ENCODE results near the gene PRMT7. TPM values are rescaled to one million over a fixed set of nuclear protein-coding genes. Genes with fewer than 3 reads are reported as not detected.

PRMT7 gene
- total and polyA plus RNA-seq, 2 experiments from 2014 or later, result 27.2 to 49.6 TPM

DNA sequence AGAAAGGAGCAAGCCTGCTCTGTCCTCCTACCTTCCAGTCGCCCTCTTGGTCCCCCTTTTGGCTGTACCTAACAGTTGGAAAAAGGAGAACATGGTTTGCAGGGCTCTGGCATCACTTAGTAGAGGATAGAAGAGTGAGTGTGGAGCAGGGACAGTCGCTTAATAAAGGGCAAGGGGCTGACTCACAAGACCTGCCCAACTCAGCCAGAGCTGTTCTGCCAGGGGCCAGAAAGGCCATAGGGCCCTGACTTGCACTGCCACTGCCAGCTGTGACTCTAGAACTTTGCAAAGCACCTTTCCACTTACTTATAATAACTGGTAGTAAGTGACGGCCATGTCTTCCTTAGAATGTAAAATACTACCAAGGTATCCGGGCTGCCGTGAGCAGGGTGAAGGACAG is 13.5 kb downstream of the PRMT7 start:
- Histone ChIP-seq H2AFZ (no peak overlapping the region), H3K9me2 (ENCODE audit: insufficient read depth) (no peaks in the 10 kb centered on the region), H3K36me3 (ENCODE audit: low read depth) (peaks cover 23% of the 10 kb centered on the region), H3K4me1 (ENCODE audit: insufficient read depth) (no peaks in the 10 kb centered on the region), H3F3A (ENCODE audit: insufficient read depth) (no peaks in the 10 kb centered on the region), H4K20me1 (ENCODE audit: insufficient read depth) (no peaks in the 10 kb centered on the region), H3K27me3 (replicated peaks; ENCODE audit: insufficient read depth) (no peaks in the 10 kb centered on the region), H3K9me3 (ENCODE audit: low read depth) (no peaks in the 10 kb centered on the region), H3K4me3 (no peak overlapping the region), H3K9ac (no peak overlapping the region), H3K4me2 (ENCODE audit: unreplicated experiment) (no peak overlapping the region), H3K27ac (no peak overlapping the region), H3K79me2 (ENCODE audit: insufficient read depth) (no peaks in the 10 kb centered on the region)
- no peak for DNase-seq
- in situ Hi-C loops (cut with MboI), result no loop called here
- TF ChIP-seq EZH2phosphoT487 (IDR thresholded peaks at IDR 0.05; ENCODE audit: insufficient read depth, low read depth), result no peak
- no peak for TF ChIP-seq EZH2 (IDR thresholded peaks at IDR 0.05; ENCODE audit: insufficient read depth, poor library complexity, severe bottlenecking)
- 94 to 99% methylated on average over 5 of the region's 5 CpGs for WGBS, 2 experiments (ENCODE audit: low coverage in 1 of 2, low lambda C conversion rate in 2 of 2, missing lambda C conversion rate in 2 of 2)

DNA sequence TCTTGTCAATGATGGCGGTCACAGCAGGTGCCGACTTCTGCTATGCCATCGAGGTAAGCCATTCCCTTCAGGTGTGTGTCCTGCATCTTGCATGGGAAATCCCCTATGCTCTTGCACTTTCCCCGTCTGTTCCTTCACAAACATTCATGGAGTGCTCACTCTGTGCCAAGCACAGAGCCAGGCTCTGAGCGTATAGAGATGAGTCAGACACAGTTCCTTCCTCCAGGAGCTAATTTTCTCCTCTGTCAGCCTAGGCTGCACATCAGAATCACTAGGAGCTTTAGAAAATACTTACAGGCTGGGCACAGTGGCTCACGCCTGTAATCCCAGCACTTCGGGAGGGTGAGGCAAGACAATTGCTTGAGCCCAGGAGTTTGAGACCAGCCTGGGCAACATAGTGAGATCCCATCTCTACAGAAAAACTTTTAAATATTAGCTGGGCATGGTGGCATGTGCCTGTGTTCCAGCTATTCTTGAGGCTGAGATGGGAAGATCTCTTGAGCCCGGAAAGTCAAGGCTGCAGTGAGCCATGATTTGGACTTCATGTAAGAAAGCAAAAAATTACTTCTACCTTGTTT is 14.1 kb downstream of the PRMT7 start:
- no peaks in the 10 kb centered on the region for H3F3A ChIP-seq (ENCODE audit: insufficient read depth)
- H3K4me1 ChIP-seq (ENCODE audit: insufficient read depth), result no peaks in the 10 kb centered on the region
- no peaks in the 10 kb centered on the region for H3K79me2 ChIP-seq (ENCODE audit: insufficient read depth)
- in situ Hi-C loops (cut with MboI), result no loop called here
- H3K4me2 ChIP-seq (ENCODE audit: unreplicated experiment), result no peak overlapping the region
- H3K36me3 ChIP-seq (ENCODE audit: low read depth), result peaks cover 28% of the 10 kb centered on the region
- no peak overlapping the region for H3K4me3 ChIP-seq
- H2AFZ ChIP-seq, result no peak overlapping the region
- no peak overlapping the region for H3K27ac ChIP-seq
- DNase-seq, result no peak
- TF ChIP-seq EZH2phosphoT487 (IDR thresholded peaks at IDR 0.05; ENCODE audit: insufficient read depth, low read depth) (no peak), EZH2 (IDR thresholded peaks at IDR 0.05; ENCODE audit: insufficient read depth, poor library complexity, severe bottlenecking) (no peak)
- no peaks in the 10 kb centered on the region for H3K9me3 ChIP-seq (ENCODE audit: low read depth)
- no peaks in the 10 kb centered on the region for H4K20me1 ChIP-seq (ENCODE audit: insufficient read depth)
- H3K9ac ChIP-seq, result no peak overlapping the region
- 87 to 88% methylated on average over 8 of the region's 8 CpGs for WGBS, 2 experiments (ENCODE audit: low coverage in 1 of 2, low lambda C conversion rate in 2 of 2, missing lambda C conversion rate in 2 of 2)
- no peaks in the 10 kb centered on the region for H3K27me3 ChIP-seq (replicated peaks; ENCODE audit: insufficient read depth)
- H3K9me2 ChIP-seq (ENCODE audit: insufficient read depth), result no peaks in the 10 kb centered on the region

GRCh38 chr16:68328151-68328859 is 17.5 kb downstream of the PRMT7 start:
- Histone ChIP-seq H2AFZ (no peak overlapping the region), H4K20me1 (ENCODE audit: insufficient read depth) (no peaks in the 10 kb centered on the region), H3K79me2 (ENCODE audit: insufficient read depth) (no peaks in the 10 kb centered on the region), H3K36me3 (ENCODE audit: low read depth) (peaks cover 32% of the 10 kb centered on the region; the same call in 1 of the 2 replicates), H3F3A (ENCODE audit: insufficient read depth) (peaks cover 25% of the 10 kb centered on the region), H3K27ac (no peak overlapping the region), H3K4me1 (ENCODE audit: insufficient read depth) (peaks cover 21% of the 10 kb centered on the region), H3K27me3 (replicated peaks; ENCODE audit: insufficient read depth) (no peaks in the 10 kb centered on the region), H3K9ac (no peak overlapping the region), H3K4me2 (ENCODE audit: unreplicated experiment) (no peak overlapping the region), H3K9me3 (ENCODE audit: low read depth) (no peaks in the 10 kb centered on the region), H3K9me2 (ENCODE audit: insufficient read depth) (no peaks in the 10 kb centered on the region), H3K4me3 (no peak overlapping the region)
- DNase-seq, result peak; percentile 93
- in situ Hi-C loops (cut with MboI), result no loop called here
- no peak for TF ChIP-seq EZH2 (IDR thresholded peaks at IDR 0.05; ENCODE audit: insufficient read depth, poor library complexity, severe bottlenecking)
- no peak for TF ChIP-seq EZH2phosphoT487 (IDR thresholded peaks at IDR 0.05; ENCODE audit: insufficient read depth, low read depth)
- 45 to 48% methylated on average over 13 of the region's 13 CpGs for WGBS, 2 experiments (ENCODE audit: low coverage in 1 of 2, low lambda C conversion rate in 2 of 2, missing lambda C conversion rate in 2 of 2)

- WGBS, 2 experiments (ENCODE audit: low coverage in 1 of 2, low lambda C conversion rate in 2 of 2, missing lambda C conversion rate in 2 of 2), result 31 to 37% methylated on average over 3 of the region's 3 CpGs
- peaks cover 31% of the 10 kb centered on the region for H3F3A ChIP-seq (ENCODE audit: insufficient read depth)
- H3K79me2 ChIP-seq (ENCODE audit: insufficient read depth), result no peaks in the 10 kb centered on the region
- TF ChIP-seq EZH2phosphoT487 (IDR thresholded peaks at IDR 0.05; ENCODE audit: insufficient read depth, low read depth), result no peak
- TF ChIP-seq EZH2 (IDR thresholded peaks at IDR 0.05; ENCODE audit: insufficient read depth, poor library complexity, severe bottlenecking), result no peak
- H3K4me2 ChIP-seq (ENCODE audit: unreplicated experiment), result no peak overlapping the region
- no peak overlapping the region for H2AFZ ChIP-seq
- H3K4me1 ChIP-seq (ENCODE audit: insufficient read depth), result peaks cover 27% of the 10 kb centered on the region
- no peak for DNase-seq
- H3K9ac ChIP-seq, result no peak overlapping the region
- H3K27me3 ChIP-seq (replicated peaks; ENCODE audit: insufficient read depth), result no peaks in the 10 kb centered on the region
- H3K4me3 ChIP-seq, result no peak overlapping the region
- H3K9me3 ChIP-seq (ENCODE audit: low read depth), result no peaks in the 10 kb centered on the region
- H4K20me1 ChIP-seq (ENCODE audit: insufficient read depth), result no peaks in the 10 kb centered on the region
- H3K36me3 ChIP-seq (ENCODE audit: low read depth), result peaks cover 26% of the 10 kb centered on the region; the same call in 1 of the 2 replicates
- no peaks in the 10 kb centered on the region for H3K9me2 ChIP-seq (ENCODE audit: insufficient read depth)
- in situ Hi-C loops (cut with MboI), result no loop called here
- no peak overlapping the region for H3K27ac ChIP-seq
Measured at GRCh38 chr16:68328860-68329390, 18.1 kb downstream of the PRMT7 start.
